ENCODE data around the gene ARL13A.
"Not testable (repeated sequence)": the region's sequence is repeated elsewhere in the genome, so short reads cannot be mapped to it uniquely, and the experiment has no call there.

The ARL13A gene

DNA sequence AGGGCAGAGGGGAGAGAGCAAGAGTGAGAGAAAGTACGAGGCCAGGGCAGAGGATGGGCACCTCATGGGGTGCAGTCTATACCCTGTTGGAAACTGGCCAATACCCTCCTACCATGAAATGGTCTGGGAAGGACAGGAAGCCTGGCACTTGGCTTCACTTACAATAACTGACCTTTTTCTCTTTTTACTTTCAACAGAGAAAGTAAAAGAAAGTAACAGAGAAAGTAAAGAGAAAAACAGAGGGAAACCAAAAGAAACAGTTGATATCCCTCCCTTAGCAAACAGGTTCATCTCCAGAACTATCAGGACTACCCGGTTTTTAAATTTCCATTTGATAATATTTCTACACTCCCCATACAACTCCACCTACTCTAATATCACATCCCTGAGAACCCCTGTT, 20.6 kb downstream of the ARL13A start:
- DNase-seq (ENCODE audit: low spot score): no peak

- peak; percentile 57 for DNase-seq (ENCODE audit: low spot score)
Observed at GRCh38 chrX:100994352-100995281, 25.1 kb downstream of the ARL13A start.

- DNase-seq (ENCODE audit: low spot score): peak; percentile 89
Observed at GRCh38 chrX:100995469-100995868, 26.0 kb downstream of the ARL13A start.

DNA sequence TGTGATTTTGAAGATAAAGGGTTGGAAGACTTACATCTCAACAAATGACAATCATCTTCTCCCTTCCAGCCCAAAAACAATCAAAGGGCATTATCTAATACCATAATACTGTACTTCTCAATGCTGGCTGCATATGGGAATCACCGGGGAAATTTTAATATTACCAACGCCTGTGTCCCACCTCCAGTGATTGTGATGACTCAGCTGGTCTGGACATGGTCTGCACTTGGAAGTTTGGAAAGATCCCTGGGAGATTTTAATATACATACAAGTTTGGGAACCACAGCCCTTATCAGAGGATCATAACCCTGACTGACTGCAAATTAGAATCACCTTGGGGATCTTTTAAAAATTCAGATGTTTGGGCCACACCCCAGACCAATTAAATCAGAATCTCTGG, 29.9 kb downstream of the ARL13A start:
- no peak for DNase-seq (ENCODE audit: low spot score)

DNA sequence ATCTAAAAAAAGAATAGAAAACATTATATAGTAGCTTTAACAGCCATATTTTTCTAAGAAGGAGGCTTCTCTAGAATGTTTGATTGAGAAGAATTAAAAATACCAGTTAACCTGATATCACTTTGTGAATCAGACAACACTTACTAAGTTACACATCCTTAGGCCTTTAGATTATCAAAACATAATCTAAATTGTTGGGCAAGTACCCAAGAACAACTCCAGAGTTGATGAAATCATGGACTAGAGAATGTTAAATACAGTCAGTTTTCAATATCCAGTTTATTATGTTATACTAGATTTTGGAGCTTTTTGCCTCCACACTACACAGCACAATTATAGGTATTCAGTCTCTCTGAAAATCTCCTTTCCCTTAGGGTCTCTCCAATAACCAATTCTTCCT, 39.6 kb downstream of the ARL13A start:
- DNase-seq (ENCODE audit: low spot score): no peak

- DNase-seq (ENCODE audit: low spot score): not testable (repeated sequence)
Observed at GRCh38 chrX:101012031-101012430, 42.5 kb downstream of the ARL13A start.

DNA sequence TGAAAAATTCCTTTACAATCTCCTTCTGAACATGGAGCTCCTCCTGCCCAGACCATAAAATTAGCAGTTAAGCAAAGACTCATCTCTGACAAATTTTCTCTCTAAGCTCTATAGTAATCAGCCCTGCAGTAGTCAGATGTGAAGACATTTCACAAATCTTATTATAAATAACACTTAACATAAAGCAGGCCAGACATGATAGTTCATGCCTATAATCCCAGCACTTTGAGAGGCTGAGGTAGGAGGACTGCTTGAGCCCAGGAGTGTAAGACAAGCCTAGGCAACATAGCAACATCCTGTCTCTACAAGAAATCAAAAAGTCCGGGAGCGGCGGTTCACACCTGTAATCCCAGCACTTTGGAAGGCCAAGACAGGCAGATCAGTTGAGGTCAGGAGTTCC, 52.5 kb downstream of the ARL13A start:
- no peak for DNase-seq (ENCODE audit: low spot score)

DNA sequence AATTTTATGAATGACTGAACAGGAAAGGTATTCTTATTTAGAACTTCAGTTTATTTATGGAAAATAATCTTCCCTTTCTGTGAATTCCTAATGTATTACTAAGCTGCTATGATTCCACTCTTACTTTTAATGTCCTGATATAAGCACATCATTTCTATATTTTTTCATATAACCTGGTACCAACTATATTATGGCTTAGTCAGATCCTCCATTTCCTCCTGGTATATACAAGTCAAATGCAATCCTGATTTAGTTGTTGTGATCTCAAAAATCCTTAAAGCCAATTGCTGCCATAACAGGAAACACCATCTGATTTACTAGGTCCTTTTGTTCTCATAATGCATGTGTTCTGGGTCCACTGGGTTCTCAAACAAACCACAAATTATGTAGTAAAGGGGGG, 55.6 kb downstream of the ARL13A start:
- no peak for DNase-seq (ENCODE audit: low spot score)

DNA sequence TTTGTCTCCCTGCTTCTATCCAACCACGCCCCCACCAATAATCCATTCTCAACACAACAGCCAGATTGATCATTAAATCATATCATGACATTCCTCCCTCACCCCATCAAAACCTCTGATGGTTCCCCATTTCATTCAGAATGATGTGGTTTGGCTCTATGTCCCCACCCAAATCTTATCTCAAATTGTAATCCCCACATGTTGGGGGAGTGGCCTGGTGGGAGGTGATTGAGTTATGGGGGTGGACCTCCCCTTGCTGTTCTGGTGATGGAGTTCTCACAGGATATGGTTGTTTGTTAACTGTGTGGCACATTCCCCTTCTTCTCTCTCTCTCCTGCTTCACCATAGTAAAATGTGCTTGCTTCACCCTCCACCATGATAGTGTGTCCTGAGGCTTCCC, 59.1 kb downstream of the ARL13A start:
- no peak for DNase-seq (ENCODE audit: low spot score)

DNA sequence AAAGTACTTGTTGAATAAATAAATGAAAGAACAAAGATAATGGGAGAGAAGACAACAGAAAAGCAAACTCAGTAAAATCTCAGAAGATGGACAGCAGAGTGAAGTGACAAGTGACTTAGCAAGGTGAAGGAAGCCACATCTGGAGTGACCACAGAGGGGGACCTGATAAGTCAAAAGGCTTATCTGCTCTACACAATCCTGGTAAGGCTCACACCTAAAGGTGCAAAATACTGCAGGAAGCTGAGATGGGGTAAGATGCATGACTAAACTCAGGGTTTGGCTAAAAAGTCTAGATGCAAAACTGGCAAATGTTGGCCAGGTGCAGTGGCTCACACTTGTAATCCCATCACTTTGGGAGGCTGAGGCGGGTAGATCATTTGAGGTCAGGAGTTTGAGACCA, 60.2 kb downstream of the ARL13A start:
- DNase-seq (ENCODE audit: low spot score): no peak

- no peak for DNase-seq (ENCODE audit: low spot score)
Observed at GRCh38 chrX:101037231-101037630, 67.7 kb downstream of the ARL13A start.

DNA sequence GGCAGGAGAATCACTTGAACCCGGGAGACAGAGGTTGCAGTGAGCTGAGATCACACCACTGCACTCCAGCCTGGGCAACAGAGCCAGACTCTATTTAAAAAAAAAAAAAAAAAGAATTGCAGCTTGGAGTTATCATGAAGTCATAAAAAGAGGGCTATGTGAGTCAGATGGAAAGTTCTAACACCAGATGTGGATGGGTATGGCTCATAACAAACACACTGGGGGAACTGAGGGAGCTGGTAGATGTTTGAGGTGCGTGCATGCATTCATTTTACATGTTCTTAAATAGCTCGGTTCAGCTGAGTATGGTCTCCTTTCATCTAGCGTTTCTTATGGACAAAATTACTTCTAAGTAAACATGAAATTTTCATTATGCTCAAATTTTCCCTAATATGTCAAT, 70.7 kb downstream of the ARL13A start:
- no peak for DNase-seq (ENCODE audit: low spot score)
